Activated T-cell treated with anti-CD3 and anti-CD28 coated beads for 24 hours (primary cell): ENCODE data around the gene SGPP1.
A peak's percentile ranks its signal among the peaks of the same experiment; 100 is the strongest.
"Not testable (repeated sequence)": the region's sequence is repeated elsewhere in the genome, so short reads cannot be mapped to it uniquely, and the experiment has no call there.

Experiments
- DNase-seq: peaks from one replicate; pipeline ENCODE4 v3.0.0-alpha.2; 2020; ENCODE audit warnings: low read depth

The SGPP1 gene, protein sequence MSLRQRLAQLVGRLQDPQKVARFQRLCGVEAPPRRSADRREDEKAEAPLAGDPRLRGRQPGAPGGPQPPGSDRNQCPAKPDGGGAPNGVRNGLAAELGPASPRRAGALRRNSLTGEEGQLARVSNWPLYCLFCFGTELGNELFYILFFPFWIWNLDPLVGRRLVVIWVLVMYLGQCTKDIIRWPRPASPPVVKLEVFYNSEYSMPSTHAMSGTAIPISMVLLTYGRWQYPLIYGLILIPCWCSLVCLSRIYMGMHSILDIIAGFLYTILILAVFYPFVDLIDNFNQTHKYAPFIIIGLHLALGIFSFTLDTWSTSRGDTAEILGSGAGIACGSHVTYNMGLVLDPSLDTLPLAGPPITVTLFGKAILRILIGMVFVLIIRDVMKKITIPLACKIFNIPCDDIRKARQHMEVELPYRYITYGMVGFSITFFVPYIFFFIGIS

DNA sequence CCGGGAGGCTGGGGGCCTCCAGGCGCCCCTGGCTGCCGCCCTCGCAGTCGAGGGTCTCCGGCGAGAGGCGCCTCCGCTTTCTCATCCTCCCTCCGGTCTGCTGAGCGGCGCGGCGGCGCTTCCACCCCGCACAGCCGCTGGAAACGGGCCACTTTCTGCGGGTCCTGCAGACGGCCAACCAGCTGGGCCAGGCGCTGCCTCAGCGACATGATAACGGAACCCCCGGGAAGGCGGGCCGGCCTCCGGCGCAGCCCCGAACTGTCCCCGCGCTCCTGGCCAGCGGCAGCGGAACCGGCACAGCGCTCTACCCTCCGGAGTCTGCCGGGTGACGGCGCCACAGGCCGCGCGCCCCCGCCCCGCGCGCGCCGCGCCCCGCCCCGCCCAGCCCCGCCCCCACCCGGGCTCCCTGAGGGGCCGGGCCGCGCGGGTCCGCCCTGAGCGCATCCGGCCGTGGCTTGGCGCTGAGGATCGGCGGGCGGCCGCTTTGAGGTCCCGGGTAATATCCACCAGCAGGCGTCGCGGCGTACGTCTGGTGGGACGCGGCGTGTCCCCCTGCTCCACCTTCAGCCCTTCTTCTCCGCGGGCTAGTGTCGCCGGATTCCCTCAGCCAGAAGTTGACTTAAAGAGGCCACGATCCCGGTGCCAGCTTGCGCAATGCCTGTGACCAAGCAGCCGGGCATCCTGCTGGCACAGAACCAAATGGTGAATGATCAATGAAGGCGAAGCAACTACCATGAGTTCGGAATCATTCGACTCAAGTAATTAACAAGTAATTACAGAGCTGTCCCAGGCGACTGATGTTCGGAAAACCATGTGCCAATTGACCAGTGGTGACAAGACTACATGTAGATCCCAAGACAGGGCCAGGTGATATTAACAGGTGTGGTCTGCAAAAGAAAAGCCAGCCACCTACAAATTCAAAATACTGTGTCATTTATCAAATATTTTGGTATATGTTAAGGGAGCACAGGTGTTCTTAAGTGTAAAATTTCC, at the start of gene SGPP1:
Gene SGPP1, minus strand, starts transcription at position 330 of the 993 bp plus-strand sequence. Its CDS starts 121 bp downstream, at position 209.
- peak; percentile 71 for DNase-seq

DNA sequence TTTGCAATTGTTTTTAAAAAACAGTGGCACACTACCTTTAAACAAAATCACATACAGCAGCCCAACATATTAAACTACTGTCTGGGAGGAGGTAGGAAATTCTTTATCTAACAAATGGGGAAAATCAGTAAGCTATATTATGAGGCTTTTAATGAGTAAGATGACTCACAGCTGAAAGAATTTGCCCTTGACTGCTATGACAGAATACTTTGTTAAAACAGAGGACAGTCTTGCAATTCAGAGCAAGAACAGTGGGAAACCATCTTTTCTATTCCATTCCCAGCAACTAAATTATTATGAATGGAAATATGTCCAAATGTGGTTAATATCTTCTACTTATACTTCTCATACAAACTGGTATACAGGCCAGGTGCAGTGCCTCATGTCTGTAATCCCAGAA, 49.2 kb upstream of the SGPP1 start:
- DNase-seq = no peak

DNA sequence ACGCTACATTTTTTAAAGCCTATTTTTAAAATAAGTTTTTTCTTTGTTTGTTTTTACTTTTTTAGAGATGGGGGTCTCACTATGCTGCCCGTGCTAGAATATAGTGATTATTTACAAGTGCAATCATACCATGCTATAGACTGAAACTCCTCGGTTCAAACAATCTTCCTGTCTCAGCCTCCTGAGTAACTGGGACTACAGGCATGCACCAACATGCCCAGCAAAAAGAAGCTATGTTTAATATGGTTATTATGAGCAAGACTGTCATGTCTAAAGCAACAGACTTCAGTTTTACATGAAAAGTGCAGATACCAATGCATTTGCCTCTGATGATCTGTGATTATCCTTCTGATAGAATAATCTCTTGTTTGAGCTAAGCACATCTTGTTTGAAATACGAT, 45.6 kb upstream of the SGPP1 start:
- DNase-seq = no peak

DNA sequence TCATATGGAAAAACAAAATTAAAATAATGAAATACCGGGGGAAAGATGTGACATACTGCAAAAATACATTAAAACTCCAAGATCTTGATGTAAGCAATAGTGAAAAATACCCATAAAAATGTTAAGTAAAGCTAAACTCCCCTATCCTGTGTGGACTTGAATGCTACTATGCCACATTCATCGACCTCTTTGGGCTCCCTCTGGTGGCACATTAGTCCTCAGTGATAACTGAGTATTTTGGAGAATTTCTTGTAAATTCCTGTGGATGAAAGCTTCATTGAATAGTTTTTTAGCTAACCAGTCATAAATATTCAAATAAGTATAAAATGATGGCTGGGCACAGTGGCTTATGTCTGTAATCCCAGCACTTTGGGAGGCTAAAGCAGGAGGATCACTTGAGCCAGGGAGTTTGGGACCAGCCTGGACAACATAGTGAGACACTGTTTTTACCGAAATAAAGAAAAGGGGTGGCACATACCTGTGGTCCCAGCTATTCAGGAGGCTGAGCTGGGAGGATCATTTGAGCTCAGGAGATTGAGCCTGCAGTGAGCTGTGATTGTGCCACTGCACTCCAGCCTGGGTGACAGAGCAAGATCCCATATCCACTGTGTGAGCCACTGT, 42.4 kb upstream of the SGPP1 start:
- peak; percentile 16 for DNase-seq

DNA sequence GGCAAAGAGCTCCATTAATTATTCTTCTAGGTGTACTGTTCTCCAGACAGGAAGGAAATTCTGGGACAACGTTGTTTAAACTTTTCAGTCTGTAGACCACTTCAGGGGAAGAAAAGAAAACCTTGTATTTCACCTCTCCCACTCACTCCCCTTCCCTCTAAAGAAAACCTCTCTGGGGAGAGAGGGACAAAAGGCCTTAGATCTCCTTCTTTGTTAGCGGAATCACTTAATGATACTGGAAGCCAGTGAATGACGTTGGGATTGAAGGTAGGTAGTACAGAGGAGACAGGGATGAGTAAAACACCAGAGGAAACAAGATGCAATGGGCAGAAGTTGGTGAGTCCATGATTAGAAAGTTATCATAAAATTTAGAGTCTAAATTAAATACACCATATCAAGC, 38.7 kb upstream of the SGPP1 start:
- no peak for DNase-seq

DNA sequence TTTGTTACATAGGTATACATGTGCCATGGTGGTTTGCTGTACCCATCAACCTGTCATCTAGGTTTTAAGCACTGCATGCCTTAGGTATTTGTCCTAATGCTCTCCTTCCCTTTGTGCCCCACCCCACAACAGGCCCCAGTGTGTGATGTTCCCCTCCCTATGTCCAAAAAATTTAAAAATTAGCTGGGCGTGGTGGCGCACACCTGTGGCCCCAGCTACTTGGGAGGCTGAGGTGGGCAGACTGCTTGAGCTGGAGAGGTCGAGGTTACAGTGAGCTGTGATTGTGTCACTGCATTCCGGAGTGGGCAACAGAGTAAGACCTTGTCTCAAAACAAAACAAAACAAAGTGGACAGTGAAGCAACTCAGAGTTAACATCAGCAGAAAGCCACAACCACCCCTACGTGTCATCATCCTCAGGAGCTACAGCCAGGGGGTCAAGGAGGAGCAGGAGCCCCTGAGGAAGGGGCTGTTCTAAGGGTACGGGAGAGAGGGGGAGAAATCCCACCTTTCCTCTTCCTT, 36.8 kb upstream of the SGPP1 start:
- DNase-seq = no peak

DNA sequence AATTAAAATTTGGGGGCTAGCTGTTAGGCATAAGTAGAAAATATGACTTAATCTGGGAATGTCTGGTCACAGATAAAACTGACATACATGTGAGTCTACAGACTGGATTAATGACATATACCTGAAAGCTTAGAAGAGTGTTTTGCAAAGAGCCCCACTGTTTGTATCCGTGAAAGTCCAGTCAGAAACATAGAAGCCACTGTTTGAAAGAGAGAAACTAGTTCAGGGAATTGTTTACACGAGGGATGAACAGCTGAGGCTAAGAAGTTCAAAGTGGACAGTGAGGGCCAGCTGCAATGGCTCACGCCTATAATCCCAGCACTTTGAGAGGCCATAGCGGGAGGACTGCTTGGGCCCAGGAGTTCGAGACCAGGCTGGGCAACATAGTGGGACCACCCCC, 36.2 kb upstream of the SGPP1 start:
- DNase-seq = no peak

DNA sequence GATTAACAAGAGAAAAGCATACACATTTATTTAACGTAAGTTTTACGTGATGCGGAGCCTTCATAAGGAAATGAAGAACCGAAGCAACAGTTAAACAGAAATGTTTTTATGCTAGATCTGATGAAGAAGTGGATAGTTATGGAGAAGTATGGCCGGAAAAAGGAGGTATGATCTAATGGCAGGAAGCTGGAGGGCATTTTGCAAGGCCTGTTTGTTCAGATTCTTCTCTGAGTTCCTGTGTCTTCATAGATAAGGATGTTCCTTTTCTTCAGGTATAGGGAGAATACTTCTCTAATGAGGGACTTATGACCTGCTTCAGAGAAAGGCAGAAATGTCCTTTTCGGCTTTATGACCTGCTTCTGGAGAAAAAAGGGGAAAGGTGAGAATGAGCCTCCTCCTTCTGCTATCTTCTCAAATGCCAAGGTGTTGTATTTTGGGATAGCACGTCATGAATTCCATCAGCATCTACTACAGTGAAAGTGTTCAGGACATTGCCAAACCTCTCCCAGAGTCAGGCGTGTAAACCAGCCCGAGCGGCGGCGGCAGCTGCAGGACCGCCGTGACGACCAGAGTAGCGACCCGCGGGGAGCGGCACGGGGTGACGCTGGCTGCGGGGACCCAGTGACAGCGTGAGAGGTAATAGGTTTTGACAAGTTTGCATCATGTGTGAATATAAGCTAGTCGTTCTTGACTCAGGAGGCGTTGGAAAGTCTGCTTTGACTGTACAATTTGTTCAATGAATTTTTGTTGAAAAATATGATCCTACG, 33.7 kb upstream of the SGPP1 start:
- DNase-seq = no peak

DNA sequence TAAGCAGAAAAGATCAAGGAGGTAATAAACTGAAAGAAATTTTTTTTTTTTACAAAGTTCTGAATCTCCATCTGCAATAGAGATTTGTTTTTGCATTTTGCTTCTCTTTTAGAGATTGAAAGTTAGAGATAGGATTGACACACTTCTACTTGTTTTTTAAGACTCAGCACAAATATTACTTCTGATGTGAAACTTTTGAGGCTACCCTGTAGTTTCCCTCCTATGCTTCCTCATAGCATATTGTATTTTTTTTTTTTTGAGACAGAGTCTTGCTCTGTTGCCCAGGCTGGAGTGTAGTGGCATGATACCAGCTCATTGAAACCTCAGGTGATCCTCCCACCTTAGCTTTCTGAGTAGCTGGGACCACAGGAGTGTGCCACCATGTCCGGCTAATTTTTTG, 32.1 kb upstream of the SGPP1 start:
- DNase-seq = no peak

DNA sequence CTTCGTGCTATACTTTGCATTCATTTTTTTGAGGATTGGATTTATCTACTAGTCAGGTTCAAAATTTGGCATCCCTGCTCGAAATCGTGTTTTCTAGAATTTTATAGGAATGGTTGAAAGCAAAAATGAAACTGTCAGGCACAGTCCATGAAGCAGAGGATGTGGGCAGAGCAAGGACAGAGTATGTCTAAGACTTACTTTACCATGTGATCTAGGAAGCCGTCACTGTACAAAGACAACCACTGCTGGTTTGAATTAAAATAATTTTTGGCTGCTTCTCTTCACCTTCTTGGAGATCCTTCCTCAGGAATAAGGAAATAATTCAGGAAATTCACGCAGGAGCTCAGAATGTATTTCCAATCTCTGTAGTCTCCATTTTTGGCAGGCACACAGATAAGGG, 31.6 kb upstream of the SGPP1 start:
- no peak for DNase-seq

DNA sequence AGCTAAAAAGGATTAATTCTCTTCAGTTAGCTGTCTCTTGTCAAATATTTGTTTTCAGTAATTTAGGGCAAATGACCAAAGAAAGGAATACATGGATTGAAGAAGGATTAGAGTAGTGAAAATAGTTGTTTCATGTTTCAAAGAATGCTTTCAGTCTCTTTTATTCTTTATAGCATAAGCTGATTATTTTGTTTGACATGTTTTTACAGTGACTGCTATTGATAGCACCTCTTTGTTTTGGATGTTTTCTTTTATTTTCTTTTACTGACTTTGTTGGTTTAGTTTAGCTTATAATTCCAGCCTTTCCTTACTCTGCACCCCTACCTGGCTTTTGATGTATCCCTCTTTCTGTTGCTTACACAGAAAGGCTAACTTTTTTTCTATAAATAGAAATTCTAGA, 29.3 kb upstream of the SGPP1 start:
- DNase-seq = no peak

DNA sequence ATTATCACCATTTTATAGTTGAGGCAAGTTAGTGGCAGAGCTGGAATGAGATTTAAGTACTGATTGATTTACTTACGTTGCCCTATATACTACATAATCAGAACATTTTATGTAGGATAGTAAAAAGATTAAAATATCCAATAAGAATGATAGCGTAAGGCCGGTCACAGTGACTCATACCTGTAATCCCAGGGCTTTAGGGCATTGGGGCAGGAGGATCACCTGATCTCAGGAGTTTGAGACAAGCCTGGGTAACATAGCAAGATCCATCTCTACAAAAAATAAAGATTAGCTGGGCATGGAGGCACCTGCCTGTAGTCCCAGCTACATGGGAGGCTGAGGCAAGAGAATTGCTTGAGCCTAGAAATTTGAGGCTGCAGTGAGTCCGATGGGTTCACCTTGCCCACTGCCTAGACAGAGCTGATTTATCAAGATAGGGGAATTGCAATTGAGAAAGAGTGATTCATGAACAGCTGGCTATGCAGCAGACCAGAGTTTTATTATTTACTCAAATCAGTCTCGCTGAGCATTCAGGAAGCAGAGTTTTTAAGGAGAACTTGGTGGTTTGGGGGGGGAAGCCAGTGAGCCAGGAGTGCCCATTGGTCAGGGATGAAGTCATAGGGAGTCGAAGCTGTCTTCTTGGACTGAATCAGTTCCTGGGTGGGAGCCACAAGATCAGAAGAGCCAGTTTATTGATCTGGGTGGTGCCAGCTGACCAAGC, 24.7 kb upstream of the SGPP1 start:
- DNase-seq = no peak

DNA sequence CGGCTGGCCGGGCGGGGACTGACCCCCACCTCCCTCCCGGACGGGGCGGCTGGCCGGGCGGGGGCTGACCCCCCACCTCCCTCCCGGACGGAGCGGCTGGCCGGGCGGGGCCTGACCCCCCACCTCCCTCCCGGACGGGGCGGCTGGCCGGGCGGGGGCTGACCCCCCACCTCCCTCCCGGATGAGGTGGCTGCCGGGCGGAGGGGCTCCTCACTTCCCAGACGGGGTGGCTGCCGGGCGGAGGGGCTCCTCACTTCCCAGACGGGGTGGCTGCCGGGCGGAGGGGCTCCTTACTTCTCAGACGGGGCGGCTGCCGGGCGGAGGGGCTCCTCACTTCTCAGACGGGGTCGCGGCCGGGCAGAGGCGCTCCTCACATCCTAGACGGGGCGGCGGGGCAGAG, 23.2 kb upstream of the SGPP1 start:
- not testable (repeated sequence) for DNase-seq

DNA sequence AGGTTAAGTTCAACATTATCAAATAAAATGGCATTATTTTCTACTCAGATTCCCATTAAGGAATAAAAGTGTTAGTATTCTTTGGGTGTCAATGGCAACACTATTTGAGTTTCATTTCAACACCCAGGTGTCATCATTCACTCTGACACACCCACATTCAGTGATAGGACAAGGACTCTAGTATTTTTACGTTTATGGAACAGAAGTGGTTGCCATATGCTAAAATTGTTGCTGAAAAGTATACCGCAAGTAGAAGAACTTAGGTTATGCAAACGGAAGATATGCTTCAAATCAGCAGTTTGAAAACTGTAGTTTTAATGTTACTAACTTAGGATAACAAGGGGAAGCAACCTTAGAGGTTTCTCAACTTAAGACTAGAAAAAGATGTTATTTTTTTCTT, 20.0 kb upstream of the SGPP1 start:
- DNase-seq = no peak

DNA sequence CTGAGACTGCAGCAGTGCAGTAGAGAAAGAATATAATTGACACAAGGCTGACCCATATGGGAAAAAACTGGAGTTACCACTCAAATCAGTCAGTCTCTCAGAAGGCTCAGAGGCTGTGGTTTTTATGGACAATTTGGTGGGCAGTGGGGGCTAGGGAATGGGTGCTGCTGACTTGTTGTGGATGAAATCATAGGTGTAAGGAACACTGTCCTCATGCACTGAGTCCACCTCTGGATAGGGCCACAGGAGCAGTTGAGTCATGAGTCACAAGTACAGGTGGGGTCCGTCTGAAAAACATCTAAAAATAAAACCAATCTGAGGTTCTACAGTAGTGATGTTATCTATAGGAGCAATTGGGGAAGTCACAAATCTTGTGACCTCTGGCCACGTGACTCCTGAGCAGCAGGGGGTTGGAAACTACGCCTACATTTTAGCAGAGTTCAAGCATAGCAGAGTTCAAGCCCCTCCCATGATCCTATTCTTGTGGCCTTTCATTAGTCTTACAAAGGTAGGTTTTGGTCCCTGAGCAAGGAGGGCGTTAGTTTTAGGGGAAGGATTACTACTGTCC, 18.1 kb upstream of the SGPP1 start:
- DNase-seq = no peak

DNA sequence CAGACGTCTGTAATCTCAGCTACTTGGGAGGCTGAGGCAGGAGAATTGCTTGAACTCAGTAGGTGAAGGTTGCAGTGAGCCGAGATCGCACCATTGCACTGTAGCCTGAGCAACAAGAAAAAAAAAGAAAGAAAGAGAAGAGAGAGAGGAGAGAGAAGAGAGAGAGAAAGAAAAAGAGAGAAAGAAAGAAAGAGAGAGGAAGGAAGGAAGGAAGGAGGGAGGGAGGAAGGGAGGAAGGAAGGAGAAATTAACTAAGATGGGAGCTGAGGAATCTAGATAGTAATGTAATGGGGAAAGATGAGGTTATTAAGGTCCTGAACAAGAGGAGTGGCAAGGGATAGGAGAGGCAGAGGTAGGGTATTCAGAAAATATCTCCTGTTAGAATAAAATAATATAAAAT, 17.4 kb upstream of the SGPP1 start:
- DNase-seq = no peak

DNA sequence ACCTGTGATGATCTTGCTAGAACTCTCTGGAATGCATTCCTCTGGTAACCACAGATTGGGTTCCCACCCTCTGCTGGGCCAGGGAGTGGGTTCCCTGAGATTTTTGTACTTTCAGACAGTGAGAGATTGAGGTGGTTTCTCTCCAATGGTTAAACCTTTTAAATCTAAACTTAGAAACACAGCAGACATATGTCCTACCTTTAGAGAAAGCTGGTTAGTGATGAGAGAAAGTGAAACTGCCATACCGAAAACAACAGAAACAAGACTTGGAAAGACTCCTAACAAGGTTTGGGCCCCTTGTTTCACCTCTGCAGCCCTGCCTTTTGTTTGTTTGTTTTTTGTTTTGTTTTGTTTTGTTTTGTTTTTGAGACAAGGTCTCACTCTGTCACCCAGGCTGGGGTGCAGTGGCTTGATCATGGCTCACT, 9.7 kb upstream of the SGPP1 start:
- DNase-seq = no peak

DNA sequence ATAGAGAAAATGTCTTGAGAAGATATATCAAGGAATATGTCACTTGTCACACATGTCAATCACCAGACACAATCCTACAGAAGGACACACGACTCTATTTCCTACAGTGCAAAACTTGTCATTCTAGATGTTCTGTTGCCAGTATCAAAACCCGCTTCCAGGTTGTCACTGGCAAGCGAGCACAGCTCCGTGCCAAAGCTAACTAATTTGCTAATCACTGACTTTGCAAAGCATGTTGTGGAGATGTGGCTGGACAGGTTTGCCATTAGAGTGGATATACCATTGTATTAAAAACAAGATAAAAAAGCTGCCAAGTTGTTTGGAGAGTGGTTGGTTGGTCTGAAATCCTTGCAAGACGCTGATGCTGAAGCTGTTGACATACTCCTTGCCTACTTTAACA, 7.9 kb upstream of the SGPP1 start:
- DNase-seq = no peak

DNA sequence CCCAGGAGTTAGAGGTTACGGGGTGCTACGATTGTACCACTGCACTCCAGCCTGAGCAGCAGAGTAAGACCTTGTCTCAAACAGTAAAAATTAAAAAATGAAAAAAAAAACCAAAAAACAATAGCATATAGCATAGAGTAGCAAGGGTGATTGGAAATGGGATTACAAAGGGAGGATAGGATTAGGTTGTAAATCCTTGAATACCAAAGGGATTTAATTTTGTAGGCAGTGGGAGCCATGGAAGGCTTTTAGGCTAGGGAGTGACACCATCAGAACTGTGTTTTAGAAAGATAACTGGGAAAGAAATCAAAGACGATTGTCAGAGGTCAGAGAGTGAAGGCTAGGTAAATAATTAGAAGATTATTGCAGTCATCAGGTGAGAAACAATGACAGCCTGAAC, 2.8 kb upstream of the SGPP1 start:
- no peak for DNase-seq

DNA sequence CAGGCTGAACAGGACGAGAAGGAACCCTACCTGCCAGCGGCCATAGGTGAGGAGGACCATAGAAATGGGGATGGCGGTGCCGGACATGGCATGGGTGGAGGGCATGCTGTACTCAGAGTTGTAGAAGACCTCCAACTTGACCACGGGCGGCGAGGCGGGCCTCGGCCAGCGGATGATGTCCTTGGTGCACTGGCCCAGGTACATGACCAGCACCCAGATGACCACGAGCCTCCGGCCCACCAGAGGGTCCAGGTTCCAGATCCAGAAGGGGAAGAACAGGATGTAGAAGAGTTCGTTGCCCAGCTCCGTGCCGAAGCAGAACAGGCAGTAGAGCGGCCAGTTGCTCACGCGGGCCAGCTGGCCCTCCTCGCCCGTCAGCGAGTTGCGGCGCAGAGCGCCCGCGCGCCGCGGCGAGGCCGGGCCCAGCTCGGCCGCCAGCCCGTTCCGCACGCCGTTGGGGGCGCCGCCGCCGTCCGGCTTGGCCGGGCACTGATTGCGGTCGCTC, 582 bp downstream of the SGPP1 start:
- DNase-seq = no peak
